ENCODE data around the gene HAT1. TPM values are rescaled to one million over a fixed set of nuclear protein-coding genes. Genes with fewer than 3 reads are reported as not detected.

HAT1 gene
- total and polyA plus RNA-seq, 2 of the 4 experiments (the other 2 are of a cell fraction), result 24.4 to 42.1 TPM

GRCh38 chr2:171913517-171913916 is 8.7 kb upstream of the HAT1 start:
- ATAC-seq (ENCODE audit: low read depth), result no peak
- no peak overlapping the region for H2AK9ac ChIP-seq (replicated peaks; ENCODE audit: low read depth, low read length, poor library complexity)
- H3K9me1 ChIP-seq (ENCODE audit: insufficient read depth, low read length), result no peaks in the 10 kb centered on the region
- POLR2A ChIA-PET (ENCODE audit: unreplicated experiment), result no interaction called here
- no peaks in the 10 kb centered on the region for H3K36me3 ChIP-seq (ENCODE audit: control insufficient read depth, insufficient read depth, low read length)
- TF ChIP-seq, protein P1, sequence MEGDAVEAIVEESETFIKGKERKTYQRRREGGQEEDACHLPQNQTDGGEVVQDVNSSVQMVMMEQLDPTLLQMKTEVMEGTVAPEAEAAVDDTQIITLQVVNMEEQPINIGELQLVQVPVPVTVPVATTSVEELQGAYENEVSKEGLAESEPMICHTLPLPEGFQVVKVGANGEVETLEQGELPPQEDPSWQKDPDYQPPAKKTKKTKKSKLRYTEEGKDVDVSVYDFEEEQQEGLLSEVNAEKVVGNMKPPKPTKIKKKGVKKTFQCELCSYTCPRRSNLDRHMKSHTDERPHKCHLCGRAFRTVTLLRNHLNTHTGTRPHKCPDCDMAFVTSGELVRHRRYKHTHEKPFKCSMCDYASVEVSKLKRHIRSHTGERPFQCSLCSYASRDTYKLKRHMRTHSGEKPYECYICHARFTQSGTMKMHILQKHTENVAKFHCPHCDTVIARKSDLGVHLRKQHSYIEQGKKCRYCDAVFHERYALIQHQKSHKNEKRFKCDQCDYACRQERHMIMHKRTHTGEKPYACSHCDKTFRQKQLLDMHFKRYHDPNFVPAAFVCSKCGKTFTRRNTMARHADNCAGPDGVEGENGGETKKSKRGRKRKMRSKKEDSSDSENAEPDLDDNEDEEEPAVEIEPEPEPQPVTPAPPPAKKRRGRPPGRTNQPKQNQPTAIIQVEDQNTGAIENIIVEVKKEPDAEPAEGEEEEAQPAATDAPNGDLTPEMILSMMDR (conservative IDR thresholded peaks at IDR 0.05; ENCODE audit: low read depth, low read length), result no peak
- TF ChIP-seq RAD21 (IDR thresholded peaks at IDR 0.05; ENCODE audit: low read length) (no peak), CHD1 (IDR thresholded peaks at IDR 0.05; ENCODE audit: low read depth, low read length) (no peak), MAFK (IDR thresholded peaks at IDR 0.05; ENCODE audit: low read depth, low read length) (no peak), CEBPB (IDR thresholded peaks at IDR 0.05; ENCODE audit: low read depth, low read length) (no peak), POLR2A (IDR thresholded peaks at IDR 0.05; ENCODE audit: low read depth, low read length) (no peak), BHLHE40 (IDR thresholded peaks at IDR 0.05; ENCODE audit: low read depth, low read length) (no peak), MAZ (IDR thresholded peaks at IDR 0.05; ENCODE audit: borderline replicate concordance, low read depth, low read length) (no peak), SMC3 (IDR thresholded peaks at IDR 0.05; ENCODE audit: low read depth, low read length) (no peak), FOS (IDR thresholded peaks at IDR 0.05; ENCODE audit: low read depth, low read length) (no peak), RFX5 (IDR thresholded peaks at IDR 0.05; ENCODE audit: low read depth, low read length) (no peak), MXI1 (IDR thresholded peaks at IDR 0.05; ENCODE audit: borderline replicate concordance, low read depth, low read length) (no peak)
- TF ChIP-seq, protein P2, sequence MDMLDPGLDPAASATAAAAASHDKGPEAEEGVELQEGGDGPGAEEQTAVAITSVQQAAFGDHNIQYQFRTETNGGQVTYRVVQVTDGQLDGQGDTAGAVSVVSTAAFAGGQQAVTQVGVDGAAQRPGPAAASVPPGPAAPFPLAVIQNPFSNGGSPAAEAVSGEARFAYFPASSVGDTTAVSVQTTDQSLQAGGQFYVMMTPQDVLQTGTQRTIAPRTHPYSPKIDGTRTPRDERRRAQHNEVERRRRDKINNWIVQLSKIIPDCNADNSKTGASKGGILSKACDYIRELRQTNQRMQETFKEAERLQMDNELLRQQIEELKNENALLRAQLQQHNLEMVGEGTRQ (IDR thresholded peaks at IDR 0.05; ENCODE audit: low read depth, low read length), result no peak
- TF ChIP-seq, protein P3, sequence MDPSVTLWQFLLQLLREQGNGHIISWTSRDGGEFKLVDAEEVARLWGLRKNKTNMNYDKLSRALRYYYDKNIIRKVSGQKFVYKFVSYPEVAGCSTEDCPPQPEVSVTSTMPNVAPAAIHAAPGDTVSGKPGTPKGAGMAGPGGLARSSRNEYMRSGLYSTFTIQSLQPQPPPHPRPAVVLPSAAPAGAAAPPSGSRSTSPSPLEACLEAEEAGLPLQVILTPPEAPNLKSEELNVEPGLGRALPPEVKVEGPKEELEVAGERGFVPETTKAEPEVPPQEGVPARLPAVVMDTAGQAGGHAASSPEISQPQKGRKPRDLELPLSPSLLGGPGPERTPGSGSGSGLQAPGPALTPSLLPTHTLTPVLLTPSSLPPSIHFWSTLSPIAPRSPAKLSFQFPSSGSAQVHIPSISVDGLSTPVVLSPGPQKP (IDR thresholded peaks at IDR 0.05; ENCODE audit: borderline replicate concordance, low read depth, low read length), result no peak
- no peak overlapping the region for H4K5ac ChIP-seq (ENCODE audit: low read depth, low read length)
- dilution Hi-C loops (cut with HindIII; ENCODE audit: low sequenced_read_pairs, unreplicated experiment), result no loop called here
- H3K79me1 ChIP-seq (ENCODE audit: low read depth in 1 of 2, low read length in 2 of 2), result no peaks in the 10 kb centered on the region
- DNase-seq, result no peak
- H2BK20ac ChIP-seq (ENCODE audit: low read depth, low read length), result no peak overlapping the region
- no peak overlapping the region for H2AK5ac ChIP-seq (ENCODE audit: low read depth, low read length)
- no peaks in the 10 kb centered on the region for H4K20me1 ChIP-seq (ENCODE audit: insufficient read depth, low read length)
- H3K4me1 ChIP-seq (ENCODE audit: control insufficient read depth, insufficient read depth, low read length), result no peaks in the 10 kb centered on the region
- H3K27me3 ChIP-seq (ENCODE audit: control insufficient read depth, insufficient read depth, low read length), result no peaks in the 10 kb centered on the region
- no peak overlapping the region for H3K27ac ChIP-seq (ENCODE audit: insufficient read depth, low read length)
- H2BK5ac ChIP-seq (ENCODE audit: low read depth, low read length, poor library complexity, severe bottlenecking), result no peak overlapping the region
- no peak overlapping the region for H2AFZ ChIP-seq (replicated peaks; ENCODE audit: low read length, poor library complexity)
- BruUV-seq (replicated peaks), result no TSS peak
- H3K14ac ChIP-seq (replicated peaks; ENCODE audit: low read depth, low read length), result no peak overlapping the region
- H3K4me2 ChIP-seq (ENCODE audit: low read depth, low read length), result no peak overlapping the region
- no peak overlapping the region for H3K23ac ChIP-seq (ENCODE audit: low read depth, low read length)
- CTCF ChIA-PET, result no interaction called here
- H2BK15ac ChIP-seq (ENCODE audit: low read depth, low read length), result no peak overlapping the region
- no CpG with 5 or more reads among the region's 3 CpGs for WGBS, 2 experiments (ENCODE audit: extremely low coverage in 2 of 2, insufficient read length in 1 of 2)
- no peak overlapping the region for H4K8ac ChIP-seq (ENCODE audit: low read depth in 2 of 2, low read length in 2 of 2)
- no peak overlapping the region for H2BK120ac ChIP-seq (ENCODE audit: low read depth, low read length)
- H3K9me3 ChIP-seq (ENCODE audit: control insufficient read depth, insufficient read depth, low read length), result no peaks in the 10 kb centered on the region
- in situ Hi-C loops (cut with MboI; ENCODE audit: low sequenced_read_pairs), result no loop called here
- intact Hi-C loops (cut with micrococcal nuclease), result no loop called here
- H3K4me3 ChIP-seq (ENCODE audit: insufficient read depth, low read depth, low read length), result no peak overlapping the region
- no peak overlapping the region for H3K56ac ChIP-seq (ENCODE audit: extremely low read depth, insufficient read depth, low read length)
- H3K4ac ChIP-seq (ENCODE audit: low read depth, low read length), result no peak overlapping the region
- H4K91ac ChIP-seq (ENCODE audit: insufficient read depth, low read depth, low read length), result no peak overlapping the region
- H3K9ac ChIP-seq (ENCODE audit: low read depth, low read length), result no peak overlapping the region
- H3K18ac ChIP-seq (ENCODE audit: low read depth, low read length), result no peak overlapping the region

Measured in IMR-90 (cell line).